DND-41 (cell line): Measurements from ENCODE around the gene SLC17A2.

Source experiments
- ATAC-seq: fragments of 200-7000 bp; cut with Tn5 transposase; 3 replicates; pipeline ENCODE4 v1.9.1; 2021; ENCODE audit warnings: low read depth; ENCODE audit not compliant: insufficient read depth
- DNase-seq: peaks from one replicate; pipeline ENCODE4 v3.0.0-alpha.2; 2020
- H2AFZ ChIP-seq: 2 replicates; pipeline ENCODE4 v1.6.0; 2012; ENCODE audit warnings: low read depth, low read length
- H3K27ac ChIP-seq: 2 replicates; pipeline ENCODE4 v1.5.1; 2012; ENCODE audit warnings: low read length, inconsistent platforms
- H3K27me3 ChIP-seq: fragments of 200-600 bp; sonication (generic); 2 replicates; pipeline ENCODE4 v1.6.0; 2012; ENCODE audit warnings: low read length, mild to moderate bottlenecking, inconsistent platforms; ENCODE audit not compliant: insufficient read depth, poor library complexity
- H3K36me3 ChIP-seq: 2 replicates; pipeline ENCODE4 v1.5.1; 2012; ENCODE audit warnings: low read length, inconsistent platforms; ENCODE audit not compliant: insufficient read depth
- H3K4me1 ChIP-seq: 2 replicates; pipeline ENCODE4 v1.5.1; 2012; ENCODE audit warnings: mild to moderate bottlenecking, low read length; ENCODE audit not compliant: insufficient read depth
- H3K4me2 ChIP-seq: 2 replicates; pipeline ENCODE4 v1.6.0; 2012; ENCODE audit warnings: mild to moderate bottlenecking, moderate library complexity, low read length, inconsistent platforms; ENCODE audit not compliant: insufficient read depth
- H3K4me3 ChIP-seq, 2 experiments: fragments of 200-600 bp in 1 of 2; shearing (Covaris generic) in 1 of 2; 2 replicates each; pipeline ENCODE4 v1.5.1; 2012 to 2016; ENCODE audit warnings: inconsistent platforms in 2 of 2, low read length in 2 of 2, mild to moderate bottlenecking in 2 of 2, low read depth in 1 of 2, moderate library complexity in 1 of 2
- H3K79me2 ChIP-seq: 2 replicates; pipeline ENCODE4 v1.6.0; 2012; ENCODE audit warnings: low read length, inconsistent platforms; ENCODE audit not compliant: insufficient read depth
- H3K9ac ChIP-seq: 2 replicates; pipeline ENCODE4 v1.6.0; 2012; ENCODE audit warnings: low read depth, mild to moderate bottlenecking, inconsistent platforms, low read length, moderate library complexity
- H3K9me3 ChIP-seq: 2 replicates; pipeline ENCODE4 v1.5.1; 2012; ENCODE audit warnings: low read length, moderate library complexity, mild to moderate bottlenecking, inconsistent platforms; ENCODE audit not compliant: insufficient read depth, severe bottlenecking
- H4K20me1 ChIP-seq: 2 replicates; pipeline ENCODE4 v1.6.0; 2012; ENCODE audit warnings: low read length; ENCODE audit not compliant: insufficient read depth
- CTCF ChIP-seq: IDR thresholded peaks from 2 replicates; pipeline ENCODE4 v1.5.1; 2012; ENCODE audit warnings: borderline replicate concordance, low read length, moderate library complexity, mild to moderate bottlenecking; ENCODE audit not compliant: poor library complexity, severe bottlenecking; ENCODE audit errors: extremely low read depth
- EZH2 ChIP-seq: IDR thresholded peaks from 3 replicates; pipeline ENCODE4 v1.6.1; 2012; ENCODE audit warnings: borderline replicate concordance, low read depth, mild to moderate bottlenecking, moderate library complexity, low read length, inconsistent platforms; ENCODE audit not compliant: severe bottlenecking

Gene SLC17A2

DNA sequence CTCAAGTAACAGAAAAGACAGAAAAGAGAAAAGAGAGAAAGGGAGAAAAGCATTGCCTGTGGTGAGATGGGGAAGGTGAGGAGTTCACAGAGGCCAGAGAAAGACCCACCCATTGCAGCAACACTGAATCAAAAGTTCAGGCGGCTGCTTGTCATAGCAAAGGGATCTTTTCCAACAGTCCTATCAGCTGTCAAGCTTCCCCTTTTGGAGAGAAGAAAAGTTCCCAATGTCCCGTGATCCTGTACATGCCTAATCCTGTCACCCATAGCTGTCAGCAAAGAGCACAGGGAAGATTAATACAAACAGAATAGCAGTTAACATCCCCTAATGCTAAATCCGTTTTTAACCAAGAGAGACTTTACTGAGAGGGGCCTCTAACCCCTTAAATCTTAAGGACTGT, 23.2 kb upstream of the SLC17A2 start:
- no peak overlapping the region for H3K4me3 ChIP-seq
- TF ChIP-seq EZH2, result no peak
- no peak for TF ChIP-seq CTCF
- H3K27ac ChIP-seq, result no peak overlapping the region
- no peaks in the 10 kb centered on the region for H3K4me1 ChIP-seq
- peaks cover 2% of the 10 kb centered on the region for H3K27me3 ChIP-seq
- H4K20me1 ChIP-seq, result no peaks in the 10 kb centered on the region
- no peak overlapping the region for H3K4me2 ChIP-seq
- no peak overlapping the region for H3K9ac ChIP-seq
- no peak for ATAC-seq
- H3K36me3 ChIP-seq, result no peaks in the 10 kb centered on the region
- H3K79me2 ChIP-seq, result no peaks in the 10 kb centered on the region
- H2AFZ ChIP-seq, result no peak overlapping the region
- peaks cover 3% of the 10 kb centered on the region for H3K9me3 ChIP-seq
- DNase-seq, result no peak

DNA sequence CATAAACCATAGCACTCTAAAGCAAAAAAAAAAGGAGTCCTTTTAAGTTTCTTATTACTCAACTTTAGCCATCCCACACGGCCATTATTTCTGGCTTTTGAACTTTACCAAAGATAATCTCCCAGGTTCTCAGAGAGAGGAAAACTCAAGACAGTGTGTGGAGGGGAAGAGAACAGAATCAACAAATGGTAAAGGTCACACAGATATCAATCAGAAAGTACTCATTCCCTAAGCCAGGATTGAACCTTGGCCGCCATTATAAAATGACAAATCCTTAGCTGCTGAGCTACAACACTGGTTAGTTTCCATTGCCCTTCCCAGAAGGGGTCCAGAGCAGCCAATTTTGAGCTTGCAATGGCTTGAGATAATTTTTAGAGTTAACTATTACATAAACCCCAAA, 22.0 kb upstream of the SLC17A2 start:
- ATAC-seq, result no peak
- H3K4me2 ChIP-seq, result no peak overlapping the region
- no peak for DNase-seq
- H3K4me3 ChIP-seq, result no peak overlapping the region
- TF ChIP-seq EZH2 (no peak), CTCF (no peak)
- no peaks in the 10 kb centered on the region for H3K4me1 ChIP-seq
- no peak overlapping the region for H3K27ac ChIP-seq
- H3K79me2 ChIP-seq, result no peaks in the 10 kb centered on the region
- no peaks in the 10 kb centered on the region for H4K20me1 ChIP-seq
- H2AFZ ChIP-seq, result no peak overlapping the region
- no peaks in the 10 kb centered on the region for H3K9me3 ChIP-seq
- H3K9ac ChIP-seq, result no peak overlapping the region
- no peaks in the 10 kb centered on the region for H3K36me3 ChIP-seq
- peaks cover 2% of the 10 kb centered on the region for H3K27me3 ChIP-seq

- no peak for ATAC-seq
- no peak overlapping the region for H2AFZ ChIP-seq
- H3K9me3 ChIP-seq, result no peaks in the 10 kb centered on the region
These were observed 21.0 kb upstream of the SLC17A2 start for GRCh38 chr6:25951296-25952032.

More at GRCh38 chr6:25951296-25952032, 21.0 kb upstream of the SLC17A2 start:
- no peaks in the 10 kb centered on the region for H4K20me1 ChIP-seq
- peaks cover 2% of the 10 kb centered on the region for H3K27me3 ChIP-seq
- DNase-seq, result no peak
- H3K4me1 ChIP-seq, result peaks cover 4% of the 10 kb centered on the region; the same call in 1 of the 2 replicates
- no peaks in the 10 kb centered on the region for H3K36me3 ChIP-seq
- H3K79me2 ChIP-seq, result no peaks in the 10 kb centered on the region
- no peak overlapping the region for H3K4me2 ChIP-seq
- TF ChIP-seq CTCF, result no peak
- TF ChIP-seq EZH2, result no peak
- H3K9ac ChIP-seq, result no peak overlapping the region
- H3K27ac ChIP-seq, result no peak overlapping the region
- H3K4me3 ChIP-seq, result no peak overlapping the region
